HG03095 (cell line): ENCODE measurements around the gene SPNS3.

Experiments used
- ATAC-seq: cut with Tn5 transposase; IDR thresholded peaks from one replicate; pipeline ENCODE4 v1.9.1; 2021; ENCODE audit warnings: moderate library complexity; ENCODE audit not compliant: unreplicated experiment

SPNS3 gene

GRCh38 chr17:4426499-4427208 is 7.1 kb upstream of the SPNS3 start:
- no peak for ATAC-seq

DNA sequence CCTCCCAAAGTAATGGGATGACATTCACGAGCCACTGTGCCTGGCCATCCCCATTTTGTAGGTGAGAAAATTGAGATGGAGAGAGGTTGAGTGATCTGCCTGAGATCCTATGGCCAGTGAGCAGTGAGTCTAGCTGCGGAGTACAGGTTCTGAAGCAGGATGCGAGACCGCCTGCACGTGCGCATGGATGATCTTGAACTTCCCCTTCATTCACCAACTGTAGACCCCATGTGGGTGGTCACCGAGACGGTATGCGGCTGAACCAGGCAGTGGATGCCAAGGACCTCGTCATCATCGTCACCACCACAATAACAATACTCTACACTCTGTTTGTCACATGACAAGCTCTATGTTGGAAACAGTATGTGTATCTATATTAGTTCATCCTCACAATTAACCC is 6.2 kb upstream of the SPNS3 start:
- no peak for ATAC-seq

DNA sequence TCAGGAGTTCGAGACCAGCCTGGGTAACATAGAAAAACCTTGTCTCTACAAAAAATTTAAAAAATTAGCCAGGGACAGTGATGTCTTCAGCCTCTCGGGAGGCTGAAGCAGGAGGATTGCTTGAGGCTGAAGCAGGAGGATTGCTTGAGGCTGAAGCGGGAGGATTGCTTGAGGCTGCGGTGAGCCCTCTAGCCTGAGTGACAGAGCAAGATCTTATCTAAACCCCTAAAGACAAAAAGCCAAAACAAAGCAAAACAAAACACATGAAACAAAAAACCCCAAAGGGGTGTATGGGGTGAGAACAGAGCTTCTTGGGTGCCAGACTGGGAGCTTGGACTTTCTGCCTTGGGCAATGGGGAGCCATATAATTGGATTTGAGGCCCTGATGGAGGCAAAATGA is 2.6 kb downstream of the SPNS3 start:
- no peak for ATAC-seq

- ATAC-seq = no peak
These were observed 3.1 kb downstream of the SPNS3 start for GRCh38 chr17:4436846-4437245.

GRCh38 chr17:4438162-4438944 is 4.6 kb downstream of the SPNS3 start:
- ATAC-seq = no peak

DNA sequence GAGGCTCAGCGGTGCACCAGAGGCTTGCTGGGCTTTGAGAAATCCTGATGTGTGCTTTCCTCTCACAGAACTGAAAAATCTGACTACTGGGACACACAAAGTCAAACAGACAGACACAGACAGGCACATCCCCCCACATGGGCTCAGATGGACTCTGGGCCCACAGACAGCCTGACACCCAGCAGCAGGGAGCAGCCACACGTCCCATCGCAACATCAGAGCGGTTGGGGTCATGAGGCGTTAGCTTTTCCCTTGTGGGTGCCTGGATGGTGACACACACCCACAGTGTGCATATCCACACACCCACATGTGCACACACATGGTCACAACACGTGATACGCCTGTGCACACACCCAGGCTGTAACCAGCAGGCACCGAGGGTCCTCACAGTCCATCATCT is 6.3 kb downstream of the SPNS3 start:
- ATAC-seq = no peak

GRCh38 chr17:4440690-4441686 is 7.2 kb downstream of the SPNS3 start:
- no peak for ATAC-seq

GRCh38 chr17:4442582-4442981 is 8.8 kb downstream of the SPNS3 start:
- ATAC-seq = no peak

DNA sequence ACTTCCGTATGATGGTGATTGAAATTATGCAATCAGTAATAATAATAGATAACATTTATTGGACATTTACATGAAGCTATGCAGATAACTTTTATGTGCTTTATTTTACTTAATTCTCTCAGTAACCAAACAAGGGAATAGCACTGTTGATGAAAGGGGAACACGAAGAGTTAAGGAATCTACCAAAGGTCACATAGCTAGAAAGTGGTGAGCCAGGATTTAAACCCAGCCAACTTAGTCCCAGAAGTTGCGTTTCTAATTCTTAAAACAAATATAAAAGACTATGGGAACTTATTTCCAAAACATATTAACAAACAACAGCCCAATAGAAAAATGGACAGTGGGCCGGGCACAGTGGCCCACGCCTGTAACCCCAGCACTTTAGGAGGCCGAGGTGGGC is 9.7 kb downstream of the SPNS3 start:
- no peak for ATAC-seq

DNA sequence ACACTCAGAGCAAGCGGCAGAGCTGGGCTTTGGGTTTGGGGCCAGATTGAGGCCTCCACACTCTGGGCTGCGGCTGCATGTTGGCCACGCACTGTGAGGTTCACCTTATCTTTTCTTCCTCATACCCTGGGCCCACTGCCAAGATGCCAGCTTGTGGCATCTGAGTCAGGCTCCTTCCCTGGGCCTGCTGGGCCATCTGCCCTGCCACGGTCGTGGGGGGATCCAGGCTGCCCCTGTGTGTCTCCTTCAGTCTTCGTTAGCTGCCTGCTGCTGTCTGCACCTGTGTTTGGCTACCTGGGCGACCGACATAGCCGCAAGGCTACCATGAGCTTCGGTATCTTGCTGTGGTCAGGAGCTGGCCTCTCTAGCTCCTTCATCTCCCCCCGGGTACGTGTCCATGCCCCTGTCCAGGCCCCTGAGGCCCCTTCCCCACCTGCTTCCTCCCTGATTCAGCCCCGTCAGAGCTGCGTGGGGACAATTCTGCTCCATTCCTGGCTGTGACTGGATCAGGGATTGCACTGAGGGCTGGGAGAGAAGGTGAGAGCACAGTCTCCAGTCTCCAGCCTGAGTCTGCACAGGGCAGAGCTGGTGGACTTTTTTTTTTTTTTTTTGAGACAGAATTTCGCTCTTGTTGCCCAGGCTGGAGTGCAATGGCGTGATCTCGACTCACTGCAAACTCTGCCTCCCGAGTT is 11.2 kb downstream of the SPNS3 start:
- ATAC-seq = no peak

GRCh38 chr17:4445731-4446130 is 12.0 kb downstream of the SPNS3 start:
- no peak for ATAC-seq

DNA sequence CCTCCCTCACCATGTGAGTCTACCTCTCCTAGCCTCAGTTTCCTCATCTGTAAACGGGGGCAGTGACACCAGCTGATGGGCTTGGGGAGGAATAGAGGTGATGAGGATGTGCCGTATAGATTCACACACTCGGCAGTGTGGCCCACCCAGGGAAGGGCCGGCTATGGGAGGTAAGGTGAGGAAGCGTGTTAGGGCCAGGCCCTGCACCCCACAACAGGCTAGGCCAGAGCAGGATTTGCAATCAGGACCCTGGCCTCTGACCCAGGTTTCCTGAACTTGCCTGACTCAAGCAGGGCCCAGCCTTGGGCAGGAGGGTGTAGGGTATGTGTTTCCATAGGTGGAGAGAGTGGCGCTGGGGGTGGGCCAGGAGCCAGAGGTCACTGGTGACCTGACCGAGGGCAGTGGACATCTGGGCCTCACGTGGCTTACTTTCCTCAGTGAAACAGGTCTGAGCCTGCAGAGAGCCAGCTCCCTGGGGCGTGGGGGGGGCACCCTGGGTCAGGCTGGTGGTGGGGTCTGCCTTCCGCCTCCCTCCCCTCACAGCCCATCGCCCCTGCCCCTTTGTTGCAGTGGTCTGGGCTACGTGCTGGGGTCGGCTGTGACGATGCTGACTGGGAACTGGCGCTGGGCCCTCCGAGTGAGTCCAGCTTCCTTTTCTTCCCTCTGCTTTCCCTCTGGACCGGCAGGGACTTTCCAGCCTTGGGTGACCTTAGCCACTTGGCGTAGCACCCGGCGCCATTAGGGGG is 12.8 kb downstream of the SPNS3 start:
- ATAC-seq = no peak

DNA sequence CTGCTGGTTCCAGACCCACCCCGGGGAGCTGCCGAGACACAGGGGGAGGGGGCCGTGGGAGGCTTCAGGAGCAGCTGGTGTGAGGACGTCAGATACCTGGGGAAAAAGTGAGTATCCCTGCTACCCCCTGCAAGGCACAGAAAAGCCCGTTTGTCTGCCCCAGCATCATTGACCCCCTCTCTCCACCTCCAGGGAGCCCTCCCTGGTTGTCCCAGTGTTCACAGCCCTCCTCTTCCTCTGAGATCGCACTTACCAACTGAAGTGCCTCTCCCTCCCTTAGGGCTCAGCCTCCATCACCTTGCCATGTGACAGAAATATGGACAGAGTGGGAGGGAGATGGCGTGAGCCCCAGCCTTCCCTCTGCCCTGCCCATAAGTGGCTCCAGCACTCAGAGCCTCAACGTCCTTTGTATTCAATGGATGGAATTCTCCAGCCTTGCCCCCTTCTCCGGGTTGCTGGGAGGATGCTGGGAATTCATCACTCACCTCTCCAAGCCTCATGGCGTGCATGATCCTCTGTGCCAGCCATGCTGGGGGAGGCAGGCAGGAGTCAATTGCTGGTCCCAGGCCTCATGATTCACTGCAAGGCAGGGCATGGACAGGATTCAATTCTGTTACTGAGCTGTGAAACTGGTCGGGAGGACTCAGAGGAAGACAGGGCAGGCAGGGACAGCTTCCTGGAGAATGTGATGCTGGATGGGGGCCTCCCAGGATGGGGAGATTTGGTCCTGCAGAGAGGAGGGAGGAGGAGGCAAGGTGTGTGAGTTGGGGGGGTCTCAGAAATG is 14.6 kb downstream of the SPNS3 start:
- no peak for ATAC-seq

GRCh38 chr17:4449736-4450135 is 16.0 kb downstream of the SPNS3 start:
- ATAC-seq = no peak

- no peak for ATAC-seq
These were observed 17.1 kb downstream of the SPNS3 start for GRCh38 chr17:4450710-4451316.

DNA sequence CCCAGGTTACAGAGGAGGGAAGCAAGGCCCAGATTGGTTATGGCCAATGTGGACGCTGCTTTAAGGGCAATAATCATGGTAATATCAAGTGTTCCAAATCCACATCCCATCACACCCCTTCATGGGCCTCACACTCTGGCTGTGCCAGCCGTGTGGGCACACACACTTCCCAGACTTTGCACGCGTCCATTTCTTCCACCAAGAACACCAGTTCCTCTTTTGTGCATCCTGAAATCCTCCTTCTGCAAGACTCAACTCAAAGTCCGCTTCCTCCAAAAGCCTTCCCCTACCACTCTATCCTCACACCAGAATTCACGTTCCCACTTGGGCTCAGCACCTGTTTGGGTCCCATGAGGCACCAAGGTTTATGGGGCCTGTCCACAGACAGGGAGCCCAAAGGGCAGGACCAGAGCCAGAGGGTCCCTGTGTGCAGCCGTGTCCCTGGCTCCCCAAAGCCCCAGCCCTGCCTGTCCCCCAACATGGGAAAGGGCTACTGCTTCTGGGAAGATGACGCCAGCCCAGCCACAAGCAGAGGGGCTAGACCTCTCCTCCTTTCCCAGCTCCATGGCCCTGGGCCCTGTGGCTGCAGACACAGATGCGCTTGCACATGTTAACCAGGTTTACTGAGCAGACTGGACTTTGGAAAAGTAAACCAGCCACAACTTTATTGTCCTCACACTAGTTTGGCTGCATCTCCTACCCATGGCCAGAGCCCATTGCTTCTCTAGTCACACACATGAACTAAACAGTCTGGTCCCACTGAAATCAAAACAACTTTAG is 20.3 kb downstream of the SPNS3 start:
- no peak for ATAC-seq

DNA sequence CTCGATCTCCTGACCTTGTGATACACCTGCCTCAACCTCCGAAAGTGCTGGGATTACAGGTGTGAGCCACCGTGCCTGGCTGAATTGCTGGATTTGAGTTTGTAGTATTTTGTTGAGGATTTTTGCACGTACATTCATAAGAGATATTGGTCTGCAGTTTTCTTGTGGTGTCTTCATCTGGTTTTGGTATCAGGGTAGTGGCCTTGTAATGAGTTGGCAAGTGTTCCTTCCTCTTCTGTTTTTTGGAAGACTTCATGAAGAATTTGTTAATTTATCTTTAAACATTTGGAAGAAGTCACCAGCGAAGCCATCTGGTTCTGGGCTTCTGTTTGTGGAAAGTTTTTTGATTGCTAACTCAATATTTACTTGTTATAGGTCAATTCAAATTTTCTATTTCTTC is 26.9 kb downstream of the SPNS3 start:
- ATAC-seq = no peak

GRCh38 chr17:4463818-4464476 is 30.2 kb downstream of the SPNS3 start:
- ATAC-seq = no peak
